CD4-positive, CD25-positive, alpha-beta regulatory T cell (primary cell): Measurements from ENCODE around the gene LRMDA. TPM values are rescaled to one million over a fixed set of nuclear protein-coding genes. Genes with fewer than 3 reads are reported as not detected.

ENCODE experiments used
- ATAC-seq, 2 donors: fragments of 150-1000 bp; cut with Tn5 transposase; one replicate each; pipeline ENCODE4 v1.10.0; 2021; ENCODE audit warnings: low read depth in 2 of 2, moderate number of reproducible peaks in 2 of 2, moderate library complexity in 1 of 2
- DNase-seq, 3 donors: peaks; one replicate each; pipeline versions ENCODE4 v3.0.0 to v3.0.0-alpha.2; 2012 to 2022; ENCODE audit warnings: mixed read lengths in 1 of 3
- H3K27ac ChIP-seq: one replicate; pipeline ENCODE4 v1.7.0; 2013; ENCODE audit warnings: mild to moderate bottlenecking, low read length; ENCODE audit not compliant: insufficient read depth, poor library complexity, severe bottlenecking
- H3K27me3 ChIP-seq: one replicate; pipeline ENCODE4 v1.7.0; 2013; ENCODE audit warnings: low read length; ENCODE audit not compliant: control insufficient read depth, insufficient read depth
- H3K36me3 ChIP-seq: one replicate; pipeline ENCODE4 v1.7.0; 2013; ENCODE audit warnings: mild to moderate bottlenecking, low read length, moderate library complexity; ENCODE audit not compliant: control insufficient read depth, insufficient read depth
- H3K4me1 ChIP-seq: 2 replicates; pipeline ENCODE4 v1.7.0; 2013; ENCODE audit warnings: mild to moderate bottlenecking, low read length; ENCODE audit not compliant: insufficient read depth, control insufficient read depth, poor library complexity, severe bottlenecking
- H3K4me3 ChIP-seq: one replicate; pipeline ENCODE4 v1.7.0; 2013; ENCODE audit warnings: low read depth, mild to moderate bottlenecking, low read length, moderate library complexity
- H3K9me3 ChIP-seq, 2 experiments: 1 replicate in 1 of 2; 2 replicates in 1 of 2; pipeline ENCODE4 v1.7.0; 2013; ENCODE audit warnings: low read length in 2 of 2, mild to moderate bottlenecking in 1 of 2, moderate library complexity in 1 of 2; ENCODE audit not compliant: control insufficient read depth in 2 of 2
- H3K27ac Mint-ChIP-seq, 3 donors: one replicate each; pipeline ENCODE4 v1.8.0; 2020 to 2022; ENCODE audit warnings: mild to moderate bottlenecking in 3 of 3, mixed read lengths in 3 of 3, moderate library complexity in 2 of 3
- H3K27me3 Mint-ChIP-seq: one replicate; pipeline ENCODE4 v1.8.0; 2022; ENCODE audit warnings: mild to moderate bottlenecking, mixed read lengths
- H3K36me3 Mint-ChIP-seq: one replicate; pipeline ENCODE4 v1.8.0; 2020; ENCODE audit warnings: mixed read lengths
- H3K4me1 Mint-ChIP-seq, 4 donors: one replicate each; pipeline ENCODE4 v1.8.0; 2020 to 2022; ENCODE audit warnings: mixed read lengths in 4 of 4, mild to moderate bottlenecking in 1 of 4
- H3K4me3 Mint-ChIP-seq, 4 donors: one replicate each; pipeline ENCODE4 v1.8.0; 2020 to 2022; ENCODE audit warnings: mild to moderate bottlenecking in 4 of 4, mixed read lengths in 4 of 4, moderate library complexity in 3 of 4
- H3K9me3 Mint-ChIP-seq, 7 donors: one replicate each; pipeline ENCODE4 v1.8.0; 2020 to 2022; ENCODE audit warnings: mixed read lengths in 7 of 7, mild to moderate bottlenecking in 3 of 7, moderate library complexity in 2 of 7
- polyA plus RNA-seq, 4 donors: library from polyadenylated mRNA; unstranded; fragments of 300-500 nt; fragmentation: Illumina TruSeq; gene quantifications; one replicate each; pipeline ENCODE4 v1.2.3, GENCODE V29; 2021
- total RNA-seq: library from RNA; stranded (reverse); gene quantifications from one replicate; pipeline ENCODE4 v1.2.3, GENCODE V29; 2022

LRMDA gene
- total and polyA plus RNA-seq, 5 donors from 2014 or later, result 0.10 TPM; not detected in 4

- no peaks in the 10 kb centered on the region for H3K27me3 ChIP-seq
- Mint-ChIP-seq H3K27ac (no peak overlapping the region), H3K4me3 (no peak overlapping the region), H3K4me1 (no peaks in the 10 kb centered on the region), H3K27me3 (no peaks in the 10 kb centered on the region), H3K9me3 (peaks cover 3 to 45% (median 18%) of the 10 kb centered on the region in 7 donors), H3K36me3 (no peaks in the 10 kb centered on the region)
- no peak for ATAC-seq
- no peak overlapping the region for H3K27ac ChIP-seq
- H3K36me3 ChIP-seq, result no peaks in the 10 kb centered on the region
- no peaks in the 10 kb centered on the region for H3K4me1 ChIP-seq
- DNase-seq, result no peak
- peaks cover 5 to 11% of the 10 kb centered on the region in 2 experiments for H3K9me3 ChIP-seq
- no peak overlapping the region for H3K4me3 ChIP-seq
Observed at GRCh38 chr10:75575940-75576339, 144.5 kb downstream of the LRMDA start.

- DNase-seq, result no peak
- ATAC-seq, result no peak
- Histone ChIP-seq H3K4me1 (no peaks in the 10 kb centered on the region), H3K27me3 (no peaks in the 10 kb centered on the region), H3K36me3 (no peaks in the 10 kb centered on the region), H3K9me3 (peaks cover 0 to 9% of the 10 kb centered on the region in 2 experiments), H3K4me3 (no peak overlapping the region), H3K27ac (no peak overlapping the region)
- H3K4me3 Mint-ChIP-seq, result no peak overlapping the region
- peaks cover 8 to 51% (median 21%) of the 10 kb centered on the region in 7 donors for H3K9me3 Mint-ChIP-seq
- H3K27ac Mint-ChIP-seq, result no peak overlapping the region
- no peaks in the 10 kb centered on the region for H3K36me3 Mint-ChIP-seq
- no peaks in the 10 kb centered on the region for H3K4me1 Mint-ChIP-seq
- peaks cover 5% of the 10 kb centered on the region for H3K27me3 Mint-ChIP-seq
Observed at GRCh38 chr10:75582102-75582501, 150.7 kb downstream of the LRMDA start.

GRCh38 chr10:75585294-75585693 lies 153.9 kb downstream of the LRMDA start:
- H3K27me3 ChIP-seq, result no peaks in the 10 kb centered on the region
- H3K36me3 Mint-ChIP-seq, result no peaks in the 10 kb centered on the region
- H3K4me3 ChIP-seq, result no peak overlapping the region
- peaks cover 11% of the 10 kb centered on the region for H3K27me3 Mint-ChIP-seq
- no peaks in the 10 kb centered on the region for H3K4me1 ChIP-seq
- peaks cover 2 to 34% (median 14%) of the 10 kb centered on the region in 7 donors for H3K9me3 Mint-ChIP-seq
- H3K27ac Mint-ChIP-seq, result no peak overlapping the region
- H3K36me3 ChIP-seq, result no peaks in the 10 kb centered on the region
- no peak overlapping the region for H3K4me3 Mint-ChIP-seq
- no peak overlapping the region for H3K27ac ChIP-seq
- DNase-seq (no peak), ATAC-seq (no peak)
- H3K4me1 Mint-ChIP-seq, result no peaks in the 10 kb centered on the region
- H3K9me3 ChIP-seq, result peaks cover 0 to 9% of the 10 kb centered on the region in 2 experiments

- H3K4me3 Mint-ChIP-seq, result no peak overlapping the region
- no peak overlapping the region for H3K4me3 ChIP-seq
- no peaks in the 10 kb centered on the region for H3K36me3 Mint-ChIP-seq
- H3K4me1 ChIP-seq, result no peaks in the 10 kb centered on the region
- H3K27me3 Mint-ChIP-seq, result peaks cover 12% of the 10 kb centered on the region
- no peak overlapping the region for H3K27ac Mint-ChIP-seq
- H3K27me3 ChIP-seq, result no peaks in the 10 kb centered on the region
- DNase-seq (no peak), ATAC-seq (no peak)
- H3K4me1 Mint-ChIP-seq, result no peaks in the 10 kb centered on the region
- peaks cover 0 to 9% of the 10 kb centered on the region in 2 experiments for H3K9me3 ChIP-seq
- H3K27ac ChIP-seq, result no peak overlapping the region
- H3K9me3 Mint-ChIP-seq, result peaks cover 2 to 22% (median 11%) of the 10 kb centered on the region in 7 donors
- no peaks in the 10 kb centered on the region for H3K36me3 ChIP-seq
Observed at GRCh38 chr10:75586814-75587213, 155.4 kb downstream of the LRMDA start.

GRCh38 chr10:75588031-75588430 lies 156.6 kb downstream of the LRMDA start:
- no peaks in the 10 kb centered on the region for H3K27me3 ChIP-seq
- ATAC-seq, result no peak

GRCh38 chr10:75589895-75590654 lies 158.7 kb downstream of the LRMDA start:
- H3K36me3 ChIP-seq, result no peaks in the 10 kb centered on the region
- H3K4me1 ChIP-seq, result no peaks in the 10 kb centered on the region
- no peak for DNase-seq
- Mint-ChIP-seq H3K36me3 (no peaks in the 10 kb centered on the region), H3K4me3 (no peak overlapping the region), H3K27me3 (peaks cover 7% of the 10 kb centered on the region), H3K9me3 (peaks cover 0 to 5% (median 2%) of the 10 kb centered on the region in 7 donors), H3K4me1 (no peaks in the 10 kb centered on the region), H3K27ac (no peak overlapping the region)
- no peak for ATAC-seq
- no peaks in the 10 kb centered on the region for H3K27me3 ChIP-seq
- no peak overlapping the region for H3K4me3 ChIP-seq
- no peak overlapping the region for H3K27ac ChIP-seq
- no peaks in the 10 kb centered on the region for H3K9me3 ChIP-seq

More at GRCh38 chr10:75588031-75588430, 156.6 kb downstream of the LRMDA start:
- no peak overlapping the region for H3K27ac Mint-ChIP-seq
- H3K4me1 Mint-ChIP-seq, result no peaks in the 10 kb centered on the region
- H3K27me3 Mint-ChIP-seq, result peaks cover 12% of the 10 kb centered on the region
- no peak overlapping the region for H3K4me3 Mint-ChIP-seq
- H3K27ac ChIP-seq, result no peak overlapping the region
- no peak overlapping the region for H3K4me3 ChIP-seq
- H3K4me1 ChIP-seq, result no peaks in the 10 kb centered on the region
- DNase-seq, result no peak
- peaks cover 2 to 14% (median 8%) of the 10 kb centered on the region in 7 donors for H3K9me3 Mint-ChIP-seq
- H3K9me3 ChIP-seq, result no peaks in the 10 kb centered on the region
- no peaks in the 10 kb centered on the region for H3K36me3 Mint-ChIP-seq
- H3K36me3 ChIP-seq, result no peaks in the 10 kb centered on the region

GRCh38 chr10:75592151-75592787 lies 160.8 kb downstream of the LRMDA start:
- H3K4me3 ChIP-seq, result no peak overlapping the region
- no peak overlapping the region for H3K27ac ChIP-seq
- H3K27ac Mint-ChIP-seq, result no peak overlapping the region
- no peaks in the 10 kb centered on the region for H3K4me1 ChIP-seq
- DNase-seq (no peak), ATAC-seq (no peak)
- H3K27me3 Mint-ChIP-seq, result peaks cover 7% of the 10 kb centered on the region
- H3K4me3 Mint-ChIP-seq, result no peak overlapping the region
- H3K36me3 ChIP-seq, result no peaks in the 10 kb centered on the region
- H3K4me1 Mint-ChIP-seq, result no peaks in the 10 kb centered on the region
- H3K27me3 ChIP-seq, result no peaks in the 10 kb centered on the region
- H3K9me3 Mint-ChIP-seq, result peaks cover 0 to 4% (median 0%) of the 10 kb centered on the region in 7 donors
- no peaks in the 10 kb centered on the region for H3K9me3 ChIP-seq
- H3K36me3 Mint-ChIP-seq, result no peaks in the 10 kb centered on the region
